Ecto neural progenitor cell (in vitro differentiated cells): Measurements from ENCODE around the gene SH3TC2.

Source experiments
- DNase-seq: peaks from one replicate; pipeline ENCODE4 v3.0.0-alpha.2; 2018; ENCODE audit warnings: low spot score

The SH3TC2 gene

GRCh38 chr5:149060325-149060724, 2.5 kb downstream of the SH3TC2 start:
- no peak for DNase-seq

- DNase-seq = no peak
These were observed 6.2 kb downstream of the SH3TC2 start for GRCh38 chr5:149056616-149057165.

- DNase-seq = no peak
These were observed 8.4 kb downstream of the SH3TC2 start for GRCh38 chr5:149054416-149054815.

GRCh38 chr5:149053072-149053695, 9.7 kb downstream of the SH3TC2 start:
- no peak for DNase-seq

GRCh38 chr5:149049371-149049781, 13.5 kb downstream of the SH3TC2 start:
- no peak for DNase-seq

GRCh38 chr5:149048811-149049210, 14.1 kb downstream of the SH3TC2 start:
- DNase-seq = no peak

GRCh38 chr5:149047462-149047861, 15.4 kb downstream of the SH3TC2 start:
- DNase-seq = no peak

GRCh38 chr5:149046196-149046829, 16.5 kb downstream of the SH3TC2 start:
- DNase-seq = no peak

- no peak for DNase-seq
These were observed 17.8 kb downstream of the SH3TC2 start for GRCh38 chr5:149045089-149045460.

GRCh38 chr5:149044453-149045088, 18.3 kb downstream of the SH3TC2 start:
- DNase-seq = no peak

- DNase-seq = no peak
These were observed 19.2 kb downstream of the SH3TC2 start for GRCh38 chr5:149043641-149044040.

GRCh38 chr5:149042865-149043264, 20.0 kb downstream of the SH3TC2 start:
- DNase-seq = no peak

GRCh38 chr5:149041242-149041641, 21.6 kb downstream of the SH3TC2 start:
- DNase-seq = no peak

GRCh38 chr5:149040421-149040820, 22.4 kb downstream of the SH3TC2 start:
- DNase-seq = no peak

- DNase-seq = no peak
These were observed 23.4 kb downstream of the SH3TC2 start for GRCh38 chr5:149039506-149039905.

GRCh38 chr5:149038336-149039080, 24.4 kb downstream of the SH3TC2 start:
- no peak for DNase-seq

- no peak for DNase-seq
These were observed 25.0 kb downstream of the SH3TC2 start for GRCh38 chr5:149037817-149038216.

- no peak for DNase-seq
These were observed 25.9 kb downstream of the SH3TC2 start for GRCh38 chr5:149036970-149037369.

- DNase-seq = no peak
These were observed 26.7 kb downstream of the SH3TC2 start for GRCh38 chr5:149036168-149036567.

- peak; percentile 81 for DNase-seq
These were observed 27.5 kb downstream of the SH3TC2 start for GRCh38 chr5:149035372-149035790.

- DNase-seq = no peak
These were observed 31.9 kb downstream of the SH3TC2 start for GRCh38 chr5:149030838-149031397.

- DNase-seq = no peak
These were observed 32.5 kb downstream of the SH3TC2 start for GRCh38 chr5:149030392-149030791.
